Measurements from ENCODE around the gene SLCO4A1. TPM values are rescaled to one million over a fixed set of nuclear protein-coding genes. Genes with fewer than 3 reads are reported as not detected.

SLCO4A1 gene
- total and polyA plus RNA-seq, 9 donors: 0.11 to 1.2 (median 0.45) TPM

GRCh38 chr20:62688855-62689460 lies 46.7 kb downstream of the SLCO4A1 start:
- Histone ChIP-seq H3K36me3 (ENCODE audit: control insufficient read depth, insufficient read depth, low read length) (no peaks in the 10 kb centered on the region), H3K9me3 (replicated peaks; ENCODE audit: control insufficient read depth, low read depth, low read length) (no peaks in the 10 kb centered on the region), H3K4me1 (ENCODE audit: control insufficient read depth, insufficient read depth, low read length) (peaks cover 31% of the 10 kb centered on the region), H3K27me3 (ENCODE audit: control insufficient read depth, insufficient read depth, low read length) (peaks cover 16% of the 10 kb centered on the region), H3K4me3 (ENCODE audit: low read length) (no peak overlapping the region), H3K27ac (ENCODE audit: low read length) (no peak overlapping the region)
- 62% methylated on average over 27 of the region's 29 CpGs for WGBS (ENCODE audit: insufficient coverage)
- peak; percentile 29 for DNase-seq

DNA sequence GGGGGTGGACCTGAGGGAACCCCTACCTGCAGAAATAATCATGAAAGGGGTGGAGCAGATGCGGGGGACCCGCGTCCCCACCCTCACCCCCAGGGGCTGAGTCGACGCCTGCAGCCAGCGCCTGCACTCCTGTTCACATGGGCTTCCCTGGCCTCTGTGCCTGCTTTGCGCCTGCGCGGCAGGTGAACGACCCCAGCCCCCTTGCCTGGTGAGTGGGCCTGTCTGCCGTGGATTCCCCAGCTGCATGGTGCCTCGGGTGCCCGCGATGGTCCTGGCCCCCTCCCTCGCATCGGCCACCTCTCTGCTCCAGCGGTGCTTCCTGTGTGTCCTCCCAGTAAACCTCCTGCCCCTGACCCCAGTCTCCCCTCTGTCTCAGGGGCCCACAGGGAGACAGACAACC lies 47.6 kb downstream of the SLCO4A1 start:
- Histone ChIP-seq H3K4me3 (ENCODE audit: low read length) (no peak overlapping the region), H3K4me1 (ENCODE audit: control insufficient read depth, insufficient read depth, low read length) (peaks cover 31% of the 10 kb centered on the region), H3K27ac (ENCODE audit: low read length) (no peak overlapping the region), H3K36me3 (ENCODE audit: control insufficient read depth, insufficient read depth, low read length) (no peaks in the 10 kb centered on the region), H3K9me3 (replicated peaks; ENCODE audit: control insufficient read depth, low read depth, low read length) (no peaks in the 10 kb centered on the region), H3K27me3 (ENCODE audit: control insufficient read depth, insufficient read depth, low read length) (peaks cover 13% of the 10 kb centered on the region)
- no peak for DNase-seq
- 78% methylated on average over 14 of the region's 17 CpGs for WGBS (ENCODE audit: insufficient coverage)

- 44% methylated on average over 8 of the region's 17 CpGs for WGBS (ENCODE audit: insufficient coverage)
- H3K27ac ChIP-seq (ENCODE audit: low read length): no peak overlapping the region
- H3K27me3 ChIP-seq (ENCODE audit: control insufficient read depth, insufficient read depth, low read length): peaks cover 13% of the 10 kb centered on the region
- peaks cover 31% of the 10 kb centered on the region for H3K4me1 ChIP-seq (ENCODE audit: control insufficient read depth, insufficient read depth, low read length)
- H3K4me3 ChIP-seq (ENCODE audit: low read length): no peak overlapping the region
- no peaks in the 10 kb centered on the region for H3K9me3 ChIP-seq (replicated peaks; ENCODE audit: control insufficient read depth, low read depth, low read length)
- H3K36me3 ChIP-seq (ENCODE audit: control insufficient read depth, insufficient read depth, low read length): no peaks in the 10 kb centered on the region
- DNase-seq: no peak
Observed at GRCh38 chr20:62690261-62690820, 48.0 kb downstream of the SLCO4A1 start.

DNA sequence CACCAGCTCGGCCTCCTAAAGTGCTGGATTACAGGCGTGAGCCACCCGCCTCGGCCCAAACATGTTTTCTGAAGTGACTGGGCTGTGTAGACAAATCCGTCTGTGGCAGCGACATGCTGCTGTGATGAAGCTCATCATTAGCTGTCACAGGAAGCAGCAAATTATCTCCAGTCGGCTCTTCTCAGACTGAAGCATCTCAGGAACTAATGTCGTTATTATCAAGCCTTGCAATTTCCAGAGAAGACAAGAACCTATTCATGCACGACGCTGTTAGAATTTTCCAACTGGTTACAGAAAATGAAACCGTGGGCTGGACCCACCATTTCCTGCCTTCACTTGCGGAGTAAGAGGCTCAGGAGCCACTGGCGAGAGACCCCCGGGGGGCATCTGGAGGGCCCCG lies 49.2 kb downstream of the SLCO4A1 start:
- H3K27me3 ChIP-seq (ENCODE audit: control insufficient read depth, insufficient read depth, low read length): peaks cover 12% of the 10 kb centered on the region
- no peaks in the 10 kb centered on the region for H3K36me3 ChIP-seq (ENCODE audit: control insufficient read depth, insufficient read depth, low read length)
- no peak overlapping the region for H3K4me3 ChIP-seq (ENCODE audit: low read length)
- no peaks in the 10 kb centered on the region for H3K9me3 ChIP-seq (replicated peaks; ENCODE audit: control insufficient read depth, low read depth, low read length)
- H3K27ac ChIP-seq (ENCODE audit: low read length): no peak overlapping the region
- 66% methylated on average over 15 of the region's 15 CpGs for WGBS (ENCODE audit: insufficient coverage)
- peaks cover 23% of the 10 kb centered on the region for H3K4me1 ChIP-seq (ENCODE audit: control insufficient read depth, insufficient read depth, low read length)
- no peak for DNase-seq

DNA sequence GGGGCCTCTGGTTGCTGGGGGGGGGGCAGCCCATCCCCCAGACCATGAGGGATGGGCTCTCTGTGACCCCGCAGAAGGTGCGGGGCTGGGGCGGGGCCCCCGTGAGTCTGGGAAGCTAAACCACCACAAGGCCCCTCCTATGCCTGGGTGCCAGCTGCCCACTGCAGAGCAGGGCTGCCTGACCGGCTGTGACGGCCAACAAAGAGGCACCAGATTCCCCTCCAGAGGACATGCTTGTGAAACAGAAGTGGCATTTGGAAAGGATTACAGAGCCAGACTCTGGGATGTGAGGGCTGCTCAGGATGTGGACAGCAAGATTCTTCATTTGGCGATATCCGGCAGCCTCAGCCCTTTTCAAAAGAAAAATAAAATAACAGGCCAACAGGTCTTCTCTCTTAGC lies 49.9 kb downstream of the SLCO4A1 start:
- DNase-seq: peak; percentile 71
- Histone ChIP-seq H3K27ac (ENCODE audit: low read length) (no peak overlapping the region), H3K27me3 (ENCODE audit: control insufficient read depth, insufficient read depth, low read length) (peaks cover 12% of the 10 kb centered on the region), H3K4me1 (ENCODE audit: control insufficient read depth, insufficient read depth, low read length) (peaks cover 20% of the 10 kb centered on the region), H3K9me3 (replicated peaks; ENCODE audit: control insufficient read depth, low read depth, low read length) (no peaks in the 10 kb centered on the region), H3K4me3 (ENCODE audit: low read length) (no peak overlapping the region), H3K36me3 (ENCODE audit: control insufficient read depth, insufficient read depth, low read length) (no peaks in the 10 kb centered on the region)
- 60% methylated on average over 2 of the region's 8 CpGs for WGBS (ENCODE audit: insufficient coverage)

DNA sequence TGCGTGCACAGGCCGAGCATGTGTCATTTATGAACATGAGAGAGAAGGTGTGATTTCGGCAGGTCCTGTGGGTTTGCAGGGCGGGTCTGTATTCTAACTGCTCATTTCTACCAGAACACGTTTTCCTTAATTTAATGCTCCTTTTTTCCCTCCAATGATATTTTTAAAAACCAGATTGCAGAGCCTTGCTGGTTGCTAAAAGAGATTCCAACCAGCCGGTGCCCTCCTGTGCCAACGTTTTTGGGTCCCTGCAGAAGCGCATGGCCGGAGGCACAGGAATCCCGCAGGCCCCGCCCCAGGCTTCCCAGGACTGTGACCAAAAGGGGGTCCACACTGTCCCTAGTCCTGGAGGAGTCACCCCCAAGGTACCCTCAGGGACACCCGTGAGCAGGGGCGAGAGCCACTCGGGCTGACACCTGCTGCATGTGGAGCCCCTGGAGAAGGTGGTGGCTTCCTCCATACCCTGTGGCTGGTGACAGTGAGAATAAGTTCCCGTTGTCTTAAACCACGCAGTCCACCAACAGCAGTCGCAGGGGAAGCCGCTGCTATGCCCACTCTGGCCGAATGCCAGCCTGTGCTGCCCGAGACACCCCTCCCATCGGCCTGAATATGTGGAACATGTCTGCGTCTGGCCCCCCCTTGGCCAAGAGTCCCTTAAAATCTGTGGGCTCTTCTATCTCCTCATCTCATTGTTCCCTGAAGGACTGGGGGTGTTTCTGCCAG lies 50.7 kb downstream of the SLCO4A1 start:
- 79% methylated on average over 19 of the region's 22 CpGs for WGBS (ENCODE audit: insufficient coverage)
- Histone ChIP-seq H3K36me3 (ENCODE audit: control insufficient read depth, insufficient read depth, low read length) (no peaks in the 10 kb centered on the region), H3K4me3 (ENCODE audit: low read length) (no peak overlapping the region), H3K27me3 (ENCODE audit: control insufficient read depth, insufficient read depth, low read length) (peaks cover 12% of the 10 kb centered on the region), H3K4me1 (ENCODE audit: control insufficient read depth, insufficient read depth, low read length) (peaks cover 27% of the 10 kb centered on the region), H3K27ac (ENCODE audit: low read length) (no peak overlapping the region), H3K9me3 (replicated peaks; ENCODE audit: control insufficient read depth, low read depth, low read length) (no peaks in the 10 kb centered on the region)
- DNase-seq: no peak

GRCh38 chr20:62693524-62693922 lies 51.2 kb downstream of the SLCO4A1 start:
- DNase-seq: no peak
- H3K27me3 ChIP-seq (ENCODE audit: control insufficient read depth, insufficient read depth, low read length): peaks cover 12% of the 10 kb centered on the region
- no peak overlapping the region for H3K27ac ChIP-seq (ENCODE audit: low read length)
- 76% methylated on average over 9 of the region's 10 CpGs for WGBS (ENCODE audit: insufficient coverage)
- H3K36me3 ChIP-seq (ENCODE audit: control insufficient read depth, insufficient read depth, low read length): no peaks in the 10 kb centered on the region
- H3K9me3 ChIP-seq (replicated peaks; ENCODE audit: control insufficient read depth, low read depth, low read length): no peaks in the 10 kb centered on the region
- peaks cover 25% of the 10 kb centered on the region for H3K4me1 ChIP-seq (ENCODE audit: control insufficient read depth, insufficient read depth, low read length)
- H3K4me3 ChIP-seq (ENCODE audit: low read length): no peak overlapping the region

DNA sequence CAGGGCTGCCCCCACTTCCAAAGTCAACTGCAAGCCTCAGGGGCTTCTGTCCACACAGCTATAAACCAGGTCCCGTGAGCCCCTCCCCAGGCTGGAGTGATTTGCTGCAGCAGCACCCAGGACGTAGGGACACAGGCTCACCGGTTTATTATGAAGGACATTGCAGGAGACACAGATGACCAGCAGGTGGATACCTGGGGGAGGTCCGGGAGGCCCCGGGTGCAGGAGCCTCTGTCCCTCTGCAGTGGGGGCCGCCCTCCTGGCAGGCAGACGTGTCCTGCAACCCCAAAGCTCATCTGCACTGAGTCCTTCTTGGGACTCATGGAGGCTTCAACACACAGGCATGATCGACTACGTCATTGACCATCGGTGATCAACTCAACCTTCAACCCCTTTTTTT lies 51.8 kb downstream of the SLCO4A1 start:
- Histone ChIP-seq H3K4me1 (ENCODE audit: control insufficient read depth, insufficient read depth, low read length) (peaks cover 23% of the 10 kb centered on the region), H3K4me3 (ENCODE audit: low read length) (no peak overlapping the region), H3K36me3 (ENCODE audit: control insufficient read depth, insufficient read depth, low read length) (no peaks in the 10 kb centered on the region), H3K27ac (ENCODE audit: low read length) (no peak overlapping the region), H3K27me3 (ENCODE audit: control insufficient read depth, insufficient read depth, low read length) (peaks cover 12% of the 10 kb centered on the region), H3K9me3 (replicated peaks; ENCODE audit: control insufficient read depth, low read depth, low read length) (no peaks in the 10 kb centered on the region)
- no peak for DNase-seq
- WGBS (ENCODE audit: insufficient coverage): 79% methylated on average over 10 of the region's 10 CpGs

- Histone ChIP-seq H3K27ac (ENCODE audit: low read length) (no peak overlapping the region), H3K27me3 (ENCODE audit: control insufficient read depth, insufficient read depth, low read length) (peaks cover 13% of the 10 kb centered on the region), H3K36me3 (ENCODE audit: control insufficient read depth, insufficient read depth, low read length) (no peaks in the 10 kb centered on the region), H3K4me3 (ENCODE audit: low read length) (no peak overlapping the region), H3K4me1 (ENCODE audit: control insufficient read depth, insufficient read depth, low read length) (peaks cover 23% of the 10 kb centered on the region), H3K9me3 (replicated peaks; ENCODE audit: control insufficient read depth, low read depth, low read length) (no peaks in the 10 kb centered on the region)
- 66% methylated on average over 15 of the region's 15 CpGs for WGBS (ENCODE audit: insufficient coverage)
- DNase-seq: no peak
Observed at GRCh38 chr20:62694868-62695267, 52.6 kb downstream of the SLCO4A1 start.

DNA sequence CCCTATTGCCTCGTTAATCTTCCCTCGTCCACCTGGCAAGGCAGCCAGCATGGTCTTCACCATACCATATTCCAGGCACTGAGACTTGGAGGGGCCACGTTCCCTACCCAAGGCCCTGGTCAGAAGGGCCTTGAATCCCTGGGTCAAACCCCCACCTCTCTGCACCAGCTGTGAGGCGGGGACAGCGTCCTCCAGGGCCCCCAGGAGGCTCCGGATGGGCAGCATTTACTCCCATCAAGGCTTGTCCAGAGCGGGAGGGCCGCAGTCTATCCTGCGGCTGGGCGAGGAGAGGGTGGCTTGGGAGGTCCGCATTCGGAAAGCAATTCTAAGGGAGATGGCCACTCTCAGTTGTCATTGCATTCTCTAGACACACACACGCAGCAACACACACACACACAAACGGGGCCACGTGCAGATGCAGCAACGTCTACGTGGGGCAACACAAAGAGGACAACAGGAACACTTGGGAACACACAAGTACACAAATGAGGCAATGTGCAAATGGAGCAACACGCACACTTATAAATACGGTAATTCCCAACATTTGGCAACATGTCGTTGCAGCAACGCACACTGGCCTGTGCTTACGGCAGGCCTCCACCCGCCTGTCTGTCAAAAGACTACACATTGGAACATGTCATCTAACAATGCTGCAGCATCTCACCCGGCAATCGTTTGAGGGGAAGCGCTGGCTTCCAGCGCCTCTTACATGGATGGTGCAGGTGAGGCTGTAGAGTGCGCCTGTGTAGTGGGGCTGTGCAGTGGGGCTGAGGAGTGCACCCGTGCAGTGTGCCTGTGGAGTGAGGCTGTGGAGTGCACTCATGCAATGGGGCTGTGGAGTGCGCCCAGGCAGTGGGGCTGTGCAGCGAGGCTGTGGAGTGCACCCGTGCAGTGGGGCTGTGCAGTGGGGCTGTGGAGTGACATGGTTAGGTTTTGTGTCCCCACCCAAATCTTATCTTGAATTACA lies 53.4 kb downstream of the SLCO4A1 start:
- Histone ChIP-seq H3K27ac (ENCODE audit: low read length) (no peak overlapping the region), H3K9me3 (replicated peaks; ENCODE audit: control insufficient read depth, low read depth, low read length) (no peaks in the 10 kb centered on the region), H3K4me3 (ENCODE audit: low read length) (no peak overlapping the region), H3K27me3 (ENCODE audit: control insufficient read depth, insufficient read depth, low read length) (peaks cover 20% of the 10 kb centered on the region), H3K36me3 (ENCODE audit: control insufficient read depth, insufficient read depth, low read length) (no peaks in the 10 kb centered on the region), H3K4me1 (ENCODE audit: control insufficient read depth, insufficient read depth, low read length) (peaks cover 23% of the 10 kb centered on the region)
- no peak for DNase-seq
- 78% methylated on average over 17 of the region's 32 CpGs for WGBS (ENCODE audit: insufficient coverage)
